NCI-H2227 (cell line): ENCODE measurements around the gene TTYH3.
"Not testable (repeated sequence)": the region's sequence is repeated elsewhere in the genome, so short reads cannot be mapped to it uniquely, and the experiment has no call there.

Experiments used
- DNase-seq: peaks from one replicate; lab custom pipeline; 2025; ENCODE audit not compliant: unreplicated experiment; lab: John Stamatoyannopoulos, UW

Gene TTYH3

DNA sequence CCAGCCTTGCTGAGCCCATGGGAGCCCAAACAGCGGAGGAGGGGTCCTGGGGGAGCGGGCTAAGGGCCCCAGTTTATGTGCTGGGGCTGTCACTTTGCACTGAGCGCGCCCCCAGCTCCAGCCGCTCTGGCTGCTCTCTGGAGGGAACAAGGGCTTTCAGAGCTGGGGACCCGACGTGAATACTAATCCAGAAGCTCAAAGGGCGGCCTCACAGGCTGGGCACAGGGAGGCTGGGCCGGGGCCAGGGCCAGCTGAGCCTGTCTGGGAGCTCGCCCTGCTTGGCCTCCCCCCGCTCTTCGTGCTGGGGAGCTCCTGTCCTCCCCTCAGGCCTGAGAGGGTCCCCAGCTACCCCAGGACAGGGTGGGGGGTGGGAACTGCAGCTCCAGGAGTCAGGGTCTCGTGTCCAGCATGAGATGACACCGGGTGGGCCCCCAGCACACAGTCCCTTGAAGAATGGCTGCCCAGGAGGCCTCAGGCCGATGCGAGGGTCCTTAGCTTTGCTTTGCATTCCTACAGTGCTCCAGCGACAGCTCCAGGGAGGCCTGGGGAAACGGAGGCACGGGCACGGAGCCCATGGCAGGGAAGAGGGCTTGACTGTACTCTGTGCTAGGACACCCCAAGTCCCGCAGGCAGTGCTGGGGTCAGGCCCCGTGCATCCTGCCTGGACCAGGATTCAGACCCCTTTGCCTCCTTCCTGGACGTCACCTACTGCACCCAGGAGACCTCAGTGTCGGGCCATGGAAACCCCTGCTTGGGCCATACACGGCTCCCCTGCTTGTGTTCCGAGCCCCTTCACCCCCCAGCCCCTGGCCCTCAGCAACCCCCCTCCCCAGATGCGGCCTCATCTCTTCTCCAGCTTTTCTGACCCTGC, 50.4 kb downstream of the TTYH3 start:
- DNase-seq = no peak

DNA sequence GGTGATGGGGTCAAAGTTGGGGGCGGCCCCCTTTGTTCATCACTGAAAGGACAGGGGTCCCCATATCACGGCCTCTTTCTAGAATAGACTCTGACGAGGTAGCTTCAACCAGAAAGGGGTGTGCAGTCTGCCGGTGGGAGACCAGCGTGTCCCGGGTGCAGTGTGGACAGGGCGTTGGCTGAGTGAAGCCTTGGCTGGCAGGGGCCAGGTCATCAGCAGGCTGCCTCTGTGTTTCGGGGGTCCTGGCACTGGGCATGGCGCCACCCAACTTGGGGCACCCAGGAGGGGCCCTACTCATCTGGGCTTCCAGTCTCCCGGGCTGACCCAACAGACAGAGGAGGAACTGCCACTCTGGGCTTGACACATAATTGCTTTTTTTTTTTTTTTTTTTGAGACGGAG, 52.7 kb downstream of the TTYH3 start:
- no peak for DNase-seq

DNA sequence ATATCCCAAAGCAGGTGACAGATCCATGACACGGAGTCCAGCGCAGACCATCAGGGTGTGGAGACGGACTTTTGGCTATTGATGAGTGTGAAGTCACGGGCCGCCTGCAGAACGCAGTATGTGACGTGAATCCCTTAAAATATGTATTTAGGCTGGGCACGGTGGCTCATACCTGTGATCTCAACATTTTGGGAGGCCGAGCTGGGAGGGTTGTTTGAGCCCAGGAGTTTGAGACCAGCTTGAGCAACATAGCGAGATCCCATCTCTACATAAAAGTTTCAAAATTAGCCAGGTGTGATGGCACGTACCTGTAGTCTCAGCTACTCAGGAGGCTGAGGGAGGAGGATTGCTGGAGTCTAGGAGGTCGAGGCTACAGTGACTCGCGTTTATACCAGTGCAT, 54.3 kb downstream of the TTYH3 start:
- DNase-seq = no peak

DNA sequence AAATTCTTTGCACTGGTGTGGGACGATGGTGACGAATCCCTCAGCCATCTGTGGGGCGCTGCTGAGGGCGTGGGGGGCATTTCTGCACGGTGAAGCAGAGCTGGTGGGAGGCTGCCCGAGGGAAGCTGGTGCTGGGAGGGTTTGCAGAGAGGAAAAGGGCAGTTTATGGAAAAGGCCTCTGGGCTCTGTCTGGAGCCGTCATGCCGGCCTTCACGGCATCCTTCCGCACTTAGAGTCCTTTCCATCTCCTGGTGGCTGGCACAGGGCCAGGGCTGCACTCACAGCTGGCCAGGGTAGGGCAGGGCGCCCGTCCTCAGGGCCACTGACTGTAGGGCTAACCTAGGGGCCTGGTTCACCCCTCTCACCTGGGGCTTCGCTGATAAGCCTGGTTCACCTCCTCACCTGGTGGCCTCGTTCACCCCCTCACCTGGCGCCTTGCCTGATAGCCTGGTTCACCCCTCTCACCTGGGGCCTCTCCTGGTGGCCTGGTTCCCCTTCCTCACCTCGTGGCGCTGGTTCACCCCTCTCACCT, 55.6 kb downstream of the TTYH3 start:
- DNase-seq = peak; percentile 36

DNA sequence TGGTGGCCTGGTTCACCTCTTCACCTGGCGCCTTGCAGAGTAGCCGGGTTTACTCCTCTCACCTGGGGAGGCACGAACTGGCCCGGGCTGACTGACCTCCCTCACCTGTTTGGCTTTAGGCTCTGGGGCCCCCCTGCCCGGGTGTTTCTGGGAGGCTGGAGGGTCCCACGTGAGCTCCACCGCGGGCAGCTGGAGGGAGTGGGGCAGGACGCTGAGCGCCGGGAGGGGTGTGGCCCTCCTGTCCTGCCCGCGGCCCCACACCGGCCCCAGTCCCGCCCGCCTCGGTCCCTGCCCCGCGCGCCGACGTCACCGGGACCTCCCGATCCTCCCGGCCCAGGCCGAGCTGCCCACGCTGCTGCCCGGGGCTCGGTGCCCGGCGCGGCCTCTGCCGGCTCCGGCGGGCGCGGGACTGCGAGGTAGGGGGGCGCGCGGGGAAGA, 56.1 kb downstream of the TTYH3 start, which contains the start of gene AMZ1:
AMZ1 (plus strand) TSS at position 322 of the 438 bp plus-strand sequence. CDS start 12,250 bp downstream, outside the sequence.
- DNase-seq = no peak

DNA sequence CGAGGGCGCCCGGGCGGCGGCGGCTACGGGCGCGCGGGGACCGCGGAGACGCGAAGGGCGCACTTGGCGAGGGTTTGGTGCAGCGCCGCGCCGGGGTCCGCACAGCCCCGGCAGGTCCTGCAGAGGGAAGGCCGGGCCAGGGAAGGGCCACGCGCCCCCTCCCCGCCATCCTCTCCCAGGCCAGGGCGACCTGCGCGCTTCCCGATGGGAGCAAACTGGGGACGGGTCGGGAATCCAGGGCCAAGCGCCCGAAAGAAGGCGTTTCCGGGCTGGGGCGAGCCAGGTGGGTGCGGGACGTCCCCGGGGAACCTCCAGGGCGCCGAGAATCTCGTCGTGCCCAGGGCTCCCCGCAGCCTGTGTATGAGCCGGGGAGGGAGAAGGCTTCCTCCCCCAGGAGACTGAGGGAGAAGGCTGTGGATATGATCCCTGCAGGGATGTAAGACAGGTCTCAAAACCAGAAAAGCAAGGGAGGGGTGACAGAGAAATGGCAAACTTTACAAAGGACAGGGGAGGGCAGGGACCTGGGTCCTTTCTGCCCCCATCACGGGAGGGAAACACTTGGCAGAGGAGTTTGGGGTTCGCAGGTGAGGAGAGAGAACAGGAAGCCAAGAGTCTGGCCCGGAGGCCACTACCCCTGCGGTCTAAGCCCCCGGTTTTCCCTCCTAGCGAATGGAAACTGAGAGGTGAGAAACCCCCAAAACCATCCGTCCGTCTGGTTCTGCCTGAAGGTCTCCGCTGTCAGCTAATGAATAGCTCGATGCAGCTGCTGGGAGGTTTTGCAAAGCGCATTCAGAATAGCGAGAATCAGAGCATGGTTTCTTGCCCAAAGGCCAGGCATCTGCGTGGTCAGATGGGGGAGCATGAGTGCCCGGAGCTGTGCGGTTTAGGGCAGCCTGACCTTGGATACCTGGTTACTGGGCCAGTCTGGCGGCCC, 56.9 kb downstream of the TTYH3 start:
- DNase-seq = peak; percentile 11

DNA sequence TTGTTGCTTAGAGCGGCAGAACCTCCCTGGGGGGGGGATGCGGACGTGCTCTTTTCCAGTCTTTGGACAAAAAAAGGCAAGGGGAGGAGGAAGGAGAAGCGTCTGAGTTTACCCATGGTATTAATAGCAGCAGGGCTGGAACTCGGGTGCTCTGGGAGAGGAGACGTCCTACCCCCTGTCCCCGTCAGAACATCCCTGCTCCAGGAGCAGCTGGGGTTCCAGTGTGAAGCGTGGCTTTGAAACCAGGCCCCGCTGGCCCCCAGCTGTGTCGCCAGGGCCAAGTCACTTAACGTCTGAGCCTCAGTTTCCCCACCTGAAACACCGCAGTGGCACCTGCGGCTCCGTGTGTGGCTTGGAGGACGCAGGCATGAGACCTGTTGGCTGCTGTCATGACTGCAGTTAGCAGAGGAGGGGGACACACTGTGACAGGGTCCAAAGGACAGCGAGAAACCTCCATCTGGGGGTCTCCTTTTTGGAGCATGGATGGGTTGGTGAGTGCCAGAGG, 57.6 kb downstream of the TTYH3 start:
- DNase-seq = no peak

DNA sequence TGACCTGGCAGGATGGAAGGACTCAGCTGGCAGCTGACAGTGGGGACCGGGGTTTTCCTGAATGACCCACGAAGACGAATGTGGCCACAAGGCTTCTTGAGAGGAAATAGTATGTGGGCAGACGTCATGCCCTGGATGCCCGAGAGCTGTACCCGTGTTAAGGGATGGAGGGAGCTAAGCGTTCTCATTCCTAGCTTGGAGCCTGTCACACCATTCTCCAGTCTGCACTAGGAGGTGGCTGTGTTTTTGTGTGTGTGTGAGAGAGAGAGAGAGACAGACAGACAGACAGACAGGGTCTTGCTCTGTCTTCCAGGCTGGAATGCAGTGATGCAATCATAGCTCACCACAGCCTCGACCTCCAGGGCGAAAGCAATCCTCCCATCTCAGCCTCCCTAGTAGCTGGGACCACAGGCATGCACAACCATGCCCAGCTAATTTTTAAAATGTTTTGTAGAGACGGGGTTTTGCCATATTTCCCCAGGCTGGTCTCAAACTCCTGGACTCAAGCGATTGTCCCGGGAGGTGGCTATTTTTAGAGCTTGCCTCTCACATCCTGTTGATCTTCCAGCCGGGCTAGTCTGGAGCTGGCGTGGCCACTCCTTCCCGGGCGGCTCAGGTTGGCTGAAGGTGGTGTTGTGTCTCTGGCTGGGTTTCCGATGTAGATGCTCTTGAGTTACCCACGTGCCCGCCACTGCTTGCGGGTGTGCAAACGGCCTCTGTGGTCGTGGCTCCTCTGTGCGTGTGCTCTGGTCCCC, 58.3 kb downstream of the TTYH3 start:
- DNase-seq = no peak

DNA sequence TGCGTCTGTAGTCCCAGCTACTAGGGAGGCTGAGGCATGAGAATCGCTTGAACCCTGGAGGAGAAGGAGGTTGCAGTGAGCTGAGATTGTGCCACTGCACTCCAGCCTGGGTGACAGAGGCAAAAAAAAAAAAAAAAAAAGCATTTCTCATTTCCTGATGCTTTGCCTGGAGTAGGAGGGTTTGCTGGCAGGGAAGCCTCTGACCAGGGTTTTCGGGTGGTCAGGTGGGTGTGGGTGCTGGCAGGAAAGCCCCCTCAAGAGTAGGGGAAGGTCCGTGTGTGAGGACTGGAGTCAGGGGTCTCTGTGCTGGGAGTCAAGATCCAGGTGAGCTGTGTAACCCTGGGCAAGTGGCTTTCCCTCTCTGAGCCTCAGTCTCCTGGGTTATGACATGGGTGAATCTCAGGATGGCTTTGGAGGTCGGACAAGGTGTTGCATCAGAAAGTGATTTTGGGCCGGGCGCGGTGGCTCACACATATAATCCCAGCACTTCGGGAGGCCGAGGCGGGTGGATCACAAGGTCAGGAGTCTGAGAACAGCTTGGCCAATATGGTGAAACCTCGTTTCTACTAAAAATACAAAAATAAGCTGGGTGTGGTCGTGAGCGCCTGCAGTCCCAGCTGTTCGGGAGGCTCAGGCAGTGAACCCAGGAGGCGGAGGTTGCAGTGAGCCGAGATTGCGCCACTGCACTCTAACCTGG, 59.4 kb downstream of the TTYH3 start:
- no peak for DNase-seq

DNA sequence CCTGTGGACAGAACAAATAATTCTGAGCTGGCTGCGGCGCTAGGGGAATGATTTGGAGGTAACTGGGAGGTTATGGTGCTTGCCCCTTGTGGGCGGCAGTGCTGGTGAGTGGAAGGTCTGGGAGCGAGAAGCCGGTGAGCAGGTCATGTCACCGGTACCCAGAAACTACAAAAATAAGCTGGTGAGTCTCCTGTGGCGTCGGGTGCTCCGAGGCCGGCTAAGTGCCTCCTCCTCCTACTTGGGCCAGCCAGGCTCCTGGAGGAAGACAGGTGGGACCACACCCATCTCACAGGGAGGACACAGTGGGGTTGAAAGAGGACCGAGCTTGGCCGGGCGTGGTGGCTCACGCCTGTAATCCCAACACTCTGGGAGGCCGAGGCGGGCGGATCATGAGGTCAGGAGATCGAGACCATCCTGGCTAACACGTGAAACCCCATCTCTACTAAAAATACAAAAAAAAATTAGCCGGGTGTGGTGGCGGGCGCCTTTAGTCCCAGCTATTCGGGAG, 60.2 kb downstream of the TTYH3 start:
- not testable (repeated sequence) for DNase-seq

DNA sequence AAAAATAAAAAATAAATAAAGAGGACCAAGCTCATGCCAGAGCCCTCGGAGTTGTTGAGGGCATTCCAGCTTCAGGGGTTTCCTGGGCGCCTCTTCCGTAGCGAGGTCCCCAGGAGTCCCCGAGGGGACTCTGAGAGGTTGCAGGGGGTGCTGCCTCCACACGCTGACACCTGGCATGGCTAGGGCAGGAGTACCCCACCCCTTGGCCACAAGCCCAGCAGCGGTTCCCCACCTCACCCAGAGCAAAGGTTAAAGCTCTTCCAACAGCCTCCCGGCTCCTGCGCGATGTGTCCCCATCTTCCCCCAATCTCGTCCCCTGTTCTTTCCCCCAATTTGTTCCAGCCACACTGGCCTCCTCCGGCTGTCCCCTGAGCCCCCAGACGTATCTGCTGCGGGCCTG, 60.8 kb downstream of the TTYH3 start:
- DNase-seq = no peak

DNA sequence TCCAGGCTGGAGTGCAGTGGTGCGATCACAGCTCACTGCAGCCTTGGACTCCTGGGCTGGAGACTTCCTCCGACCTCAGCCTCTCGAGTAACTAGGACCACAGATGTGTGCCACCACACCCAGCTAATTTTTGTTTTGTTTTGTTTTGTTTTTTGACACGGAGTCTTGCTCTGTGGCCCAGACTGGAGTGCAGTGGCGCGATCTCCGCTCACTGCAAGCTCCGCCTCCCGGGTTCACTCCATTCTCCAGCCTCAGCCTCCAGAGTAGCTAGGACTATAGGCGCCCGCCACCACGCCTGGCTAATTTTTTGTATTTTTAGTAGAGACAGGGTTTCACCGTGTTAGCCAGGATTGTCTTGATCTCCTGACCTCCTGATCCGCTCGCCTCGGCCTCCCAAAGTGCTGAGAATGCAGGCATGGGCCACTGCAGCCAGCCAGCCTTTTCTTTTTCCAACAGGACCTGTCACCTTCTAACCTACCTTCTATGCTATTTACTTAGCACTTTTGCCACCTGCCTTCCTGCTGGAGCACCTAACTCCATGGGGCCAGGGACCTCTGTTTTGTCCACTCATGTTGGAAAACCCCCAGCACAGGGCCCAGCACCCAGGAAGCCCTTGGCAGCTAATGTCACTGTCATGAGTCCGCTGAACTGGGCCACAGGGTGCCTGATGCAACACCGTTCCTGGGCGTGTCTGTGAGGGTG, 61.8 kb downstream of the TTYH3 start:
- DNase-seq = not testable (repeated sequence)

DNA sequence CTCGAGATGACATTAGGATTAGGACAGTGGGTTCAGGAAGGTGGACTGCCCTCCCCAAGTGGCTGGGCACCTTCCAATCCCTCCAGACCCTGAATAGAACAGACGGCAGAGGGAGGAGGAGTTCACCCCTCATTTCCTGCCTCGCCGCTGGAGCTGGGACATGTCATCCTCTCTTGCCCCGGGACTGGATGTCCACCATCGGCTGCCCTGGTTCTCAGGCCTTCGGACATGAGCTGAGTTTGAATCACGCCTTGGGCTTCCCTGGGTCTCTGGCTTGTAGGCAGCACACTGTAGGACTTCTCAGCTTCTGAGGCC, 62.3 kb downstream of the TTYH3 start:
- DNase-seq = not testable (repeated sequence)

DNA sequence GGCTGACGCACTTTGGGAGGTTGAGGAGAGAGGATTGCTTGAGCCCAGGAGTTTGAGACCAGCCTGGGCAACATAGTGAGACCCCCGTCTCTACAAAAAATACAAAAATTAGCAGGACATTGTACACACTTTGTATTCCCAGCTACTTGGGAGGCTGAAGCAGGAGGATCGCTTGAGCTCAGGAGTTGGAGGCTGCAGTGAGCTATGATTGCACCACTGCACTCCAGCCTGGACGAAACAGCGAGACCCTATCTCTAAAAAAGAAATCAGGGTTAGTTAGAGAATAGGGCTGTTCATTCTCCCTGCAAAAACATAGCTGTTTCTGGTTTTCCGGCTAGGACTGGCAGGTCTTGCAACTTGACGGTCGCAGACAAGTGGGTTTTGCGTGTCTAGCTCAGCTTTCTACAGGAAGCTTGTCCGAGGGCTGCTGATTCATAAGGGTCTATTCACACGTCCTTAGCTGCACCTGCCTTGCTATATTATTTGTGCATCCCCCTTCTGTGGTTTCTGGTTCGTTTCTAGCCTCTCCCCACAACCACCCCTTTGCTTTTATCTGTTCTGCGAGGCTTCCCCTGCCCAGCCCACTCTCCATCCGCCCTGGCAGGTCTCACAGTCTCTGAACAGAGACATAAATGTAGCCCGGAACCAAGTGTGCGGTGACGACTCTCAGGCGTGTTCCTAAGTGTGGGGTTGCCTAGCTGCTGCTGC, 66.9 kb downstream of the TTYH3 start:
- DNase-seq = no peak

DNA sequence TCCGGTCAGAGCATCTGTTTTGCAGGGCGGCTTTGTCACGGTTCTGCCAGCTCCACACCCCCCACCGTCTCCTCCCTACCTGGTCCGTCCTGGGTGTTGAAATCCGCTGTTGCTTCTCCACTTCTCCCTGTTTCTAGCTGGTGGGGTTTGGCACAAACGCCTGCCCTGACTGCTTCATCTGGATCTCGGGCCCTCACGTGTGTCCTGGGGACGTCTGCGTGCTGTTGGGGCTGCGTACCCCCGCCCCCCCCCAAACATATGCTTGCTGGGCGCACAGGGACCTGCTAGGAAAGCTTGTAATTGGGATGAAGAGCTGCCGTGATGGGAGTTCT, 67.5 kb downstream of the TTYH3 start:
- no peak for DNase-seq

DNA sequence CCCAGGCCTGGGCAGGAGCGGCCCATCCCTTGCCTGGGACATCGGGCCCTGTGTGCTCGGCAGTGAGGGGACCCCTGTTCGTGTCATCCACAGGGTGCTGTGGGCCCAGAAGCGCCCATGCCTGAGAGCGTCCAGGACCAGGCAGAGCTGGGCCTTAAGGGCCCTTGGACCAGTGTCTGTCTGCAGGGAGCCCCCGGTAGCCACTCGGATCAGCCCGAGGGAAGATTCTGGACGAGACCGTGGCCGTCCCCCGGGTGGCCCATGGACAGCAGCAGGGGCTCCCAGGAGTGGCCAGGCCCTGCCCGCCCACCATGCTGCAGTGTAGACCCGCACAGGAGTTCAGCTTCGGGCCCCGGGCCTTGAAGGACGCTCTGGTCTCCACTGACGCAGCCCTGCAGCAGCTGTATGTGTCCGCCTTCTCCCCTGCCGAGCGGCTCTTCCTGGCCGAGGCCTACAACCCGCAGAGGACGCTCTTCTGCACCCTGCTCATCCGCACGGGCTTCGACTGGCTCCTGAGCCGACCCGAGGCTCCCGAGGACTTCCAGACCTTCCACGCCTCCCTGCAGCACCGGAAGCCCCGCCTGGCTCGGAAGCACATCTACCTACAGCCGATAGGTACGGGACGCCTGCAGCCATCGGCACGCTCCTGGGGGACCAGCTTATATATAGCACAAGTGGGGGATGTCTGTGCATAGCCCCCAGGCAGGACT, 68.5 kb downstream of the TTYH3 start:
- no peak for DNase-seq

DNA sequence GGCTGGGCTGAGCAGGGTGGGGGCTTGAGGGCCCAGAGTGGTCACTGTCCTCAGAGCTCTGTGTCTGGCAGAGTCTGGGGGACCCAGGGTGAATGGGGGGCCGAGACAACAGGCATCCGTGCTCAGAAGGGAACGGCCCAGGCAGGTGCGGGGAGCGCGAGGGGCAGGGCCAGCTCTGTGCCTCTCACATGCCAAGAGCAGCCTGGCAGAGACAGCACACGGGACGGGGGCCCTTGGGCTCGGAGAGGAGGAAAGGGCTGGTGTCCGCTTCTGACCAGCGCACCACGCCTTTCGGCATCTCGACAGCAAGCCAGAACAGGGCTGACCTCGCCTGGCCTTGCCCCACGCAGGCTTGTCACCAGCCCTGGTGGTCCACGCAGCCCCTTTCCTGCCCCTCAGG, 69.6 kb downstream of the TTYH3 start:
- DNase-seq = no peak
